GM21381 (cell line): ENCODE data around the gene COPG1.
"Not testable (repeated sequence)": the region's sequence is repeated elsewhere in the genome, so short reads cannot be mapped to it uniquely, and the experiment has no call there.

ENCODE experiments used
- ATAC-seq: cut with Tn5 transposase; IDR thresholded peaks from one replicate; pipeline ENCODE4 v1.9.1; 2021; ENCODE audit warnings: mild to moderate bottlenecking, moderate library complexity; ENCODE audit not compliant: unreplicated experiment

COPG1 gene

GRCh38 chr3:129249284-129250065 is at the start of gene COPG1:
TSS of gene COPG1 (plus strand) at chr3:129249606. CDS start at chr3:129249710, 104 bp downstream.
- peak; percentile 81 for ATAC-seq

- ATAC-seq: no peak
Observed at GRCh38 chr3:129204473-129204872, 44.9 kb upstream of the COPG1 start.

GRCh38 chr3:129205109-129205832 is 44.1 kb upstream of the COPG1 start:
- no peak for ATAC-seq

GRCh38 chr3:129207479-129207878 is 41.9 kb upstream of the COPG1 start:
- no peak for ATAC-seq

GRCh38 chr3:129211345-129211744 is 38.1 kb upstream of the COPG1 start:
- no peak for ATAC-seq

- no peak for ATAC-seq
Observed at GRCh38 chr3:129211772-129212171, 37.6 kb upstream of the COPG1 start.

- ATAC-seq: no peak
Observed at GRCh38 chr3:129213238-129213637, 36.2 kb upstream of the COPG1 start.

GRCh38 chr3:129218742-129219141 is 30.7 kb upstream of the COPG1 start:
- ATAC-seq: no peak

GRCh38 chr3:129224387-129224786 is 25.0 kb upstream of the COPG1 start:
- not testable (repeated sequence) for ATAC-seq

GRCh38 chr3:129224984-129225393 is 24.4 kb upstream of the COPG1 start:
- no peak for ATAC-seq

- ATAC-seq: no peak
Observed at GRCh38 chr3:129226374-129226773, 23.0 kb upstream of the COPG1 start.

GRCh38 chr3:129228891-129229585 is 20.4 kb upstream of the COPG1 start:
- ATAC-seq: no peak

- no peak for ATAC-seq
Observed at GRCh38 chr3:129230311-129231019, 18.9 kb upstream of the COPG1 start.

GRCh38 chr3:129231331-129232119 is 17.9 kb upstream of the COPG1 start:
- ATAC-seq: no peak

- peak; percentile 86 for ATAC-seq
Observed at GRCh38 chr3:129233538-129233937, 15.9 kb upstream of the COPG1 start.

GRCh38 chr3:129234441-129234840 is 15.0 kb upstream of the COPG1 start:
- no peak for ATAC-seq

- no peak for ATAC-seq
Observed at GRCh38 chr3:129235344-129235917, 14.0 kb upstream of the COPG1 start.

GRCh38 chr3:129238945-129239705 is 10.3 kb upstream of the COPG1 start:
- no peak for ATAC-seq

- ATAC-seq: no peak
Observed at GRCh38 chr3:129239991-129240390, 9.4 kb upstream of the COPG1 start.
